NCI-H526 treated with DMSO at 0.1 percent for 48 hours (cell line): ENCODE results near the gene EIF4G2.

Experiments
- DNase-seq: peaks from one replicate; lab custom pipeline; 2025; lab: John Stamatoyannopoulos, UW

The EIF4G2 gene

GRCh38 chr11:10808235-10808552 is 532 bp downstream of the EIF4G2 start:
- DNase-seq: no peak

- no peak for DNase-seq
Observed at GRCh38 chr11:10807493-10808234, 1.1 kb downstream of the EIF4G2 start.

GRCh38 chr11:10806206-10806605 is 2.5 kb downstream of the EIF4G2 start:
- no peak for DNase-seq

GRCh38 chr11:10805741-10806140 is 3.0 kb downstream of the EIF4G2 start:
- no peak for DNase-seq

DNA sequence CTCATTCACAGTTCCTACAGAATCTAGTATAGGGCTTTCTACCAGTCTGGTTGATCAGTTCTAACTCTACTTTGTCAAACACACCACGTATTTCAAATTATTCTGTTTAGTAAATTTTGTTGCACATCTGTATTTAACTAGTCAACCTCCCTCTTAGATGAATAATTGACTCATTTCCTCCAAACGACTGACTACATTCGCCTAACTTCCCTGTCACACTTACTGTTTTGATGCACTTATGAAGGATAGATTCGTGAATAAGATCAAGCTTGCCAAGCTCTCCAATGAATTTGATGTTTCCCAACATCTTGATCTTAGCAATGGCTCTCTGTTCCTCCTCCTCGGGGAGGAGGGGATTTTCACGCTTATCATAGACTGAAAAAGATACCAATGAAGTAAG is 5.0 kb downstream of the EIF4G2 start:
- DNase-seq: no peak

GRCh38 chr11:10800292-10800691 is 8.4 kb downstream of the EIF4G2 start:
- DNase-seq: no peak

- DNase-seq: no peak
Observed at GRCh38 chr11:10798330-10798928, 10.3 kb downstream of the EIF4G2 start.

DNA sequence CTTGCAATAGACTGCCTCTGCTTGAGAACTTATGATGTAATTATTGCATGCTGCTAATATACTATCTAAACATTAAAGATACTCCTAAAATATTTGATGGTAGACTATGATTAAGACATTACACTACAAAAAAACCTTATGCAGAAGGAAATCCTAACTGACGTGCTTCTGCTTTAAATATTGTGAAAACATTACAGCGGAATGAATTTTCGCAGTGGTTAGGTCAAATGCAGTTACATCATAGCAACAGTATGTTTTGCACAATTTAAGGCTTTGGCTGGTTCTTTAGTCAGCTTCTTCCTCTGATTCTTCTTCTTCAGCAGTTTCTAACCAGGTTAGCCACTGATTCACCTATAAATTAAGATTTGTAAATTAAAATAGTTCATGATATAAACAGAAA is 11.2 kb downstream of the EIF4G2 start:
- no peak for DNase-seq

GRCh38 chr11:10797001-10797400 is 11.7 kb downstream of the EIF4G2 start:
- no peak for DNase-seq

GRCh38 chr11:10796191-10796590 is 12.5 kb downstream of the EIF4G2 start:
- DNase-seq: no peak

- DNase-seq: peak; percentile 83
Observed at GRCh38 chr11:10793470-10794255, 15.1 kb downstream of the EIF4G2 start.

- peak; percentile 75 for DNase-seq
Observed at GRCh38 chr11:10792385-10793068, 16.2 kb downstream of the EIF4G2 start.

- no peak for DNase-seq
Observed at GRCh38 chr11:10786451-10786850, 22.3 kb downstream of the EIF4G2 start.

- DNase-seq: no peak
Observed at GRCh38 chr11:10785146-10785474, 23.6 kb downstream of the EIF4G2 start.

GRCh38 chr11:10784232-10785145 is 24.2 kb downstream of the EIF4G2 start:
- no peak for DNase-seq

- no peak for DNase-seq
Observed at GRCh38 chr11:10780040-10780439, 28.7 kb downstream of the EIF4G2 start.

DNA sequence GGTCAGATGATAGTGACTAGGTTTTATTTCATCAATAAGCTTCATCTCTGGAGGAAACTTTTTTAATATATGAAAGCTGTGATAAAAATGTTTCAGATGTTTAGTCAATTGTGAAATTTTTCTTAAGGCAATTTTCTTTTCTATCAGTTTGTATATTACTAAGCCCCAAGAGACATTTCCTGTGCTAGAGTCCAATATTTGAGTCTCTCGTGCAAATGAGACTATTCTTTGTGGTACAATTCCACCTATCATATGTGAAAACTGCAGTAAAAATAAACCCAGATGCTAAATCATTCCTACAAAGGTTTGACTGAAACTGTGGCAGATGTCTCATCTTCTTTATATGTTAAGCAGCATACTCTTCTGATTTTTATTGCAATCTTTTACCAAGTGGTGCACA is 29.6 kb downstream of the EIF4G2 start:
- no peak for DNase-seq

DNA sequence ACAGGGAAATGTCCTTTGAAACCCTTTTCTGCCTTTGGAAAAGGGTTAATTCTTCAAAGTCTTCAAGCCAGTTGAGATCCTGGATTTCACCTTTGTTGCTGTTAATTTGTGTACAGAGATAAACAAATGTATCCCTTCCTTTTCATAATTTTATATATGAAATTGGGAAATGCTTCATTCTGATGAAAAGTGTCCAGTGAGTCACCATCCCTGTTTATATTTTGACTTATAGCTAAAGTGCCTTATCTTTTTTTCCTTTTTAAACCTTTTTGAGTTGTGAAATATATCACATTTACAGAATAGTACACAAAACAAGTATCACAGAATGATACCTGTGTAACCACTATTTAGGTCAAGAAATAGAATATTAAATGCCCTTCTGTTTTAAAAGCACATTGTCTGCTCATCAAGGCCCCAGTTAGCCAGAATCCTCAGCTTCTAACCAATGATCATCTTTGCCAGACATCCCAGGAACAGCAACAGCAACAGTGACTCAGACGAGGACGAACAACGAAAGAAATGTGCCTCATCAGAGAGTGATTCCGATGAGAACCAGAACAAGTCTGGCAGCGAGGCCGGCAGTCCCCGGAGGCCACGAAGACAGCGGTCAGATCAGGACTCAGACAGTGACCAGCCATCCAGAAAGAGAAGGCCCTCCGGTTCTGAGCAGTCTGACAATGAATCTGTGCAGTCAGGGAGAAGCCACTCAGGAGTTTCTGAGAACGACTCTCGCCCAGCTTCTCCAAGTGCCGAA is 30.3 kb downstream of the EIF4G2 start:
- DNase-seq: no peak

DNA sequence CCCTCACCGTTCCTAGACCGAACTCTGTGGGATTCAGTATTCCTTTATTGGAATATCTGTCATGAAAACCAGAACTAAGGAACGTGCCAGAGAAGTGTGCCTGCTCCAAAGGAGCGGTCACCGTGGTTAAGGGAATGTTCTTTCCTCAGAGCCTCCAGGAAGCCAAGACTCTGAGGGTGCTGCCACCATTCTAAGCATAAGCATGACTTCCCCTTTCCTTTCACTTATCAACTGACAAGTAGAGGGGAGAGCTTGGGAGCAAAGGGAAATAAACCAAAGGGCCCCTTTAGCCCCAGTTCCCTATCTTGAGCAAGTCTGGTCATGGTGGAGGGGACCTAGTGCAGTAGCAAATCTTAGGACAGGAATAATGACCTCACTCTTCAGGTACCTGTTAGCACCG is 30.9 kb downstream of the EIF4G2 start:
- no peak for DNase-seq

DNA sequence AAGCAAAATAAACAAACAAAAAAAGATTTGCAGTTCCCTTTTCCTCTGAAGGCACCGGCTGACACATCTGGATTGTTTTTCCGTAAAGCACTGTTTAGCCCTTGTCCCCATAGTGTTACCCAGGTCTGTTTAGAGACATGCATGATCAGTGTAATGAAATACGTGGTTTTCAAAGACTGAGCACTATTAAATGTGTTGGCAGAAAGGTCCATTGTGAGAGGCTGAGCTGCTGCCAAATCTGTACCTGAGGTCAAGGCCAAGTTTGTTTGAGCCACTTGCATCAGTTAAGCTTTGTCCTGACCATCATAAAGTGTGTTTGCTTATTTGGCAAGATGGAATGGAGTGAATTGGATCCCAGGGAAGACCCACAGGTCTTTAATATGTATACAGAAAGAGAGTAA is 31.3 kb downstream of the EIF4G2 start:
- no peak for DNase-seq

DNA sequence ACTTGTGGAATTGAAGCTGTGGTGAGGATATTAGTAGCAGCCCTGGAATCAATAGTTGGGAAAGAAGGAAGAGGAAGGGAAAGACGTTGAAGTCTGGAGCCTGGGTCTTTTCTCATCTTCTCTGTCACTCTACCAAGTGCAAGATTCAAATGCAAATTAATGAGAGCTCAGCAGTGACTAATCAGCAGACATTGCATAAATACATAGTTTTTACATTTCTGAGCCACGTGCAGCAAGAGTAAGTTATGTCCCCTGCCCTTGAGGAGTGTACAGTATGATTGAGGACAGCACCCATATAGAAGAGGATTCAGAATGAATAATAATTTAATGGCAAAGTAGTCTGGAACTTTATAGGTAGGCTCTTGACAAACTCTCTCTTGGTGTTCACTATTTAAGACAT is 33.9 kb downstream of the EIF4G2 start:
- no peak for DNase-seq
